GM19238 (cell line): ENCODE results near the gene DCTN2.
"Not testable (repeated sequence)": the region's sequence is repeated elsewhere in the genome, so short reads cannot be mapped to it uniquely, and the experiment has no call there.

Source experiments
- DNase-seq: peaks from one replicate; pipeline ENCODE4 v3.0.0; 2011; ENCODE audit warnings: low spot score; ENCODE audit not compliant: insufficient read length

The DCTN2 gene

GRCh38 chr12:57546438-57547287 is at the start of gene DCTN2:
DCTN2 (minus strand) TSS chr12:57547192; CDS start chr12:57547063, 129 bp downstream.
- peak; percentile 99 for DNase-seq

GRCh38 chr12:57593187-57593586 is 46.2 kb upstream of the DCTN2 start:
- no peak for DNase-seq

GRCh38 chr12:57592551-57593165 is 45.7 kb upstream of the DCTN2 start:
- no peak for DNase-seq

- no peak for DNase-seq
Measured at GRCh38 chr12:57591782-57592325, 44.9 kb upstream of the DCTN2 start.

- peak; percentile 95 for DNase-seq
Measured at GRCh38 chr12:57590864-57591781, 44.1 kb upstream of the DCTN2 start, which contains the start of gene PIP4K2C. PIP4K2C (plus strand) TSS chr12:57591192; CDS start chr12:57591290, 98 bp downstream.

- DNase-seq: no peak
Measured at GRCh38 chr12:57590479-57590863, 43.5 kb upstream of the DCTN2 start.

- not testable (repeated sequence) for DNase-seq
Measured at GRCh38 chr12:57588951-57589610, 42.1 kb upstream of the DCTN2 start.

GRCh38 chr12:57586832-57587429 is 39.9 kb upstream of the DCTN2 start:
- DNase-seq: no peak

GRCh38 chr12:57586128-57586527 is 39.1 kb upstream of the DCTN2 start:
- DNase-seq: no peak

- no peak for DNase-seq
Measured at GRCh38 chr12:57585156-57585555, 38.2 kb upstream of the DCTN2 start.

GRCh38 chr12:57584690-57585089 is 37.7 kb upstream of the DCTN2 start:
- DNase-seq: no peak

GRCh38 chr12:57584050-57584449 is 37.1 kb upstream of the DCTN2 start:
- no peak for DNase-seq

GRCh38 chr12:57583008-57583831 is 36.2 kb upstream of the DCTN2 start:
- peak; percentile 84 for DNase-seq

- no peak for DNase-seq
Measured at GRCh38 chr12:57582440-57582839, 35.4 kb upstream of the DCTN2 start.

GRCh38 chr12:57581802-57582201 is 34.8 kb upstream of the DCTN2 start:
- no peak for DNase-seq

GRCh38 chr12:57580466-57580795 is 33.4 kb upstream of the DCTN2 start:
- DNase-seq: no peak

- DNase-seq: no peak
Measured at GRCh38 chr12:57579677-57580465, 32.9 kb upstream of the DCTN2 start.

- no peak for DNase-seq
Measured at GRCh38 chr12:57579011-57579410, 32.0 kb upstream of the DCTN2 start.
